GM18519 (cell line): ENCODE data around the gene RHBDL1.

Experiments
- ATAC-seq: cut with Tn5 transposase; IDR thresholded peaks from one replicate; pipeline ENCODE4 v1.9.1; 2021; ENCODE audit warnings: mild to moderate bottlenecking, moderate library complexity; ENCODE audit not compliant: unreplicated experiment, low FRiP score

Gene RHBDL1

GRCh38 chr16:672371-672770 lies 3.1 kb upstream of the RHBDL1 start:
- no peak for ATAC-seq

- ATAC-seq, result no peak
These were observed 2.6 kb upstream of the RHBDL1 start for GRCh38 chr16:672851-673250.

GRCh38 chr16:673399-673991 lies 2.0 kb upstream of the RHBDL1 start:
- ATAC-seq, result no peak

GRCh38 chr16:674214-674881 lies 1.1 kb upstream of the RHBDL1 start:
- ATAC-seq, result no peak

- no peak for ATAC-seq
These were observed 553 bp downstream of the RHBDL1 start for GRCh38 chr16:675884-676564.

- ATAC-seq, result no peak
These were observed 1.1 kb downstream of the RHBDL1 start for GRCh38 chr16:676565-676902.

- ATAC-seq, result no peak
These were observed 1.4 kb downstream of the RHBDL1 start for GRCh38 chr16:676913-677312.

- no peak for ATAC-seq
These were observed 2.1 kb downstream of the RHBDL1 start for GRCh38 chr16:677316-678190.

GRCh38 chr16:678209-678857 lies 2.9 kb downstream of the RHBDL1 start:
- ATAC-seq, result no peak

GRCh38 chr16:678858-679813 lies 3.7 kb downstream of the RHBDL1 start:
- no peak for ATAC-seq

- peak; percentile 24 for ATAC-seq
These were observed 4.5 kb downstream of the RHBDL1 start, which contains the start of gene STUB1 for GRCh38 chr16:679814-680624. STUB1 (plus strand) TSS chr16:680410; CDS start chr16:680526, 116 bp downstream.

GRCh38 chr16:680625-680945 lies 5.1 kb downstream of the RHBDL1 start:
- no peak for ATAC-seq

- no peak for ATAC-seq
These were observed 5.7 kb downstream of the RHBDL1 start for GRCh38 chr16:680967-681745.

GRCh38 chr16:681746-682427 lies 6.4 kb downstream of the RHBDL1 start:
- ATAC-seq, result no peak

GRCh38 chr16:682493-683395 lies 7.3 kb downstream of the RHBDL1 start:
- no peak for ATAC-seq

GRCh38 chr16:683396-684070 lies 8.1 kb downstream of the RHBDL1 start:
- ATAC-seq, result no peak
